GM18868 (cell line): Measurements from ENCODE around the gene ABHD17C.
"Not testable (repeated sequence)": the region's sequence is repeated elsewhere in the genome, so short reads cannot be mapped to it uniquely, and the experiment has no call there.

Experiments used
- ATAC-seq: cut with Tn5 transposase; IDR thresholded peaks from one replicate; pipeline ENCODE4 v1.9.1; 2021; ENCODE audit warnings: mild to moderate bottlenecking, moderate library complexity; ENCODE audit not compliant: unreplicated experiment

Gene ABHD17C

DNA sequence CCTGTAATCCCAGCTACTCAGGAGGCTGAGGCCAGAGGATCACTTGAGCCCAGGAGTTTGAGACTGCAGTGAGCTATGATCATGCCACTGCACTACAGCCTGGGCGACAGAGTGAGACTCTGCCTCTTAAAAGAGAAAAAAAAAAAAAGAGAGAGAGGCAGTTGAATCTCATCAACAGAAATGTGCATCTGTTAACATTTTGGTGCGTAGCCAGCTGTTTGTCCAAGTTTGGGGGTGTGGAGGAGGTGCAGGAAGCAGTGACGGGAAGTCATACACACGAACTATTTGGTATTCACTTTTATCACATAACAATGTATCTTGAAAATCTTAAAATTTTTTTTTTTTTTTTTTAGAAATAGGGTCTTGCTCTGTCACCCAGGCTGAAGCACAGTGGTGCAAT, 65.8 kb downstream of the ABHD17C start:
- ATAC-seq: no peak

DNA sequence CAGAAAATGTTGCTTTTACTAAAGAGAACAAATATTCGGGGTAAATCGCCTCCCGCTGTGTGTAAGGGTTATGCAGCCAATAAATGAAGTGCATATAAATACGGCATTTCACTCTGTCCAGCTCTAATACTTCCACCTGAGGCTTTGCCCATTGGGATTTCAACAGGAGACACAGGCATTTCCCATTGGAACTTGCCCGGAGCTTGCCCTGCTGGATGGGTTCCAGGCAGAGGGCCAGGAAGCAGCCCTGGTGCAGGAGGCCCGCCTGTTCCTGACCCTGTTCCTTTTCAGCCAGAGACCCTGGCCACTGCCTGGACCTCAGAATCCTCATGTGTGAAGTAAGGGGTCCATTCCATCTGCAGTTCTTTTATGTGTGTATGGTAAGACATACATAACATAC, 66.6 kb downstream of the ABHD17C start:
- no peak for ATAC-seq

DNA sequence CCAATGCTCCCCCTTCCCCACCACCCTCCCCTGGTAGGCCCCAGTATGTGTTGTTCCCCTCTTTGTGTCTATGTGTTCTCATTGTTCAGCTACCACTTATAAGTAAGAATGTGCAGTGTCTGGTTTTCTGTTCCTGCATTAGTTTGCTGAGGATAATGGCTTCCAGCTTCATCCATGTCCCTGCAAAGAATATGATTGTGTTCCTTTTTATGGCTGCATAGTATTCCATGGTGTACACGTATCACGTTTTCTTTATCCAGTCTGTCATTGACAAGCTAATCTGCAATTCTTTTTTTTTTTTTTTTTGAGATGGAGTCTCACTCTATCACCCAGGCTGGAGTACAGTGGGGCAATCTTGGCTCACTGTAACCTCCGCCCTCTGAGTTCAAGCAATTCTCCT, 68.1 kb downstream of the ABHD17C start:
- ATAC-seq: not testable (repeated sequence)

DNA sequence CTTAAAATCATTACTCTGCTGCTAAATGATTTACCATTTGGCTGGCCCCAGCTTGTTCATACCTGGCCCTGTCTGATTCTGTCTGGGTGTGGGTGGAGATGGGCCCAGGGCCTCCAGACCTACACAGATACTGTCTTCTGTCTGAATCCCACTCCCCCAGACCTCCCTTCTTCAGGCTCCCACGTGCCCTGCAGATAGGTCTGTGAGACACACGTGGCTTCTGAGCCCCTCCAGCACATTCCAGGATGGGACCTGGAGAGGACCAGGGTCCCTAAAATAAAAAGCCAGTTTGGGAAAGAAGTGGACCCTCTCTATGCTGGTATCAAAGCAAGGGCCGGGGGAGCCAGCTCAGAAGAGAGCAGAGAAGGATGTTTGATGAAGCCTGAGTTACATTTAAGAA, 69.4 kb downstream of the ABHD17C start:
- ATAC-seq: no peak

DNA sequence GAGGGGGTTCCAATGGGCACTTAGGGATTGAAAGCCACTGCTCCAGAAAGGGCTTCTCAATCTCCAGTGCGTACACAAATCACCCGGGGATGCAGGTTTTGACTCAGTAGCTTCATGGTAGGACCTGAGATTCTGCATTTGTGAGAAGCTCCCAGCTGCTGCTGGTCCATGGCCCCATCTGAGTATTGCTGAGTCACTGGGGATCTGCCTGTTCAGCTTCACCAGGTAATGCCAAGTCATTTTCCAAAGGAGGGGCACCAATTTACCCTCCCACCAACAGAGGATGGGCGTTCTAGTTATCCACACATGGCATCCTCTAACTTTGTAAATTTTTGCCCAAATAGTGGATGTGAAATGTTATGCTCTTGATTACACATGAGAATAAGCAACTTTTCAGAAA, 71.2 kb downstream of the ABHD17C start:
- no peak for ATAC-seq

DNA sequence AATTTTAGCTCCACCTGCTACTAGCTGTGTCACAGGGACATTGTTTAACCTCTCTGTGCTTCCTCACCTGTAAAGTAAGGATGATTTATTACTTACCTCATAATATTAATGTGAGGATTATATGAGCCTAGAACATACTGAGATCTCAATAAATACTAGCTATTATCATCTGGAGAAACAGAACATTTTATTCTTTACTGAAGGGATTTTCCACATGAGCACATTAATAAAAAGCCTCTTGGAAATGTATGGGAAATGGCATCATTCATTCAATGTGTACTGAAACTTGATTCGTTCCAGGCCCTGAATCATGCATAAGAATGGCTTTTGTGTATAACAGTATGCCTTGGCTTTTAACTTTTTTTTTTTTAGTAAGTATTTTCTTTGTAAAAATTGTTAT, 73.0 kb downstream of the ABHD17C start:
- no peak for ATAC-seq

DNA sequence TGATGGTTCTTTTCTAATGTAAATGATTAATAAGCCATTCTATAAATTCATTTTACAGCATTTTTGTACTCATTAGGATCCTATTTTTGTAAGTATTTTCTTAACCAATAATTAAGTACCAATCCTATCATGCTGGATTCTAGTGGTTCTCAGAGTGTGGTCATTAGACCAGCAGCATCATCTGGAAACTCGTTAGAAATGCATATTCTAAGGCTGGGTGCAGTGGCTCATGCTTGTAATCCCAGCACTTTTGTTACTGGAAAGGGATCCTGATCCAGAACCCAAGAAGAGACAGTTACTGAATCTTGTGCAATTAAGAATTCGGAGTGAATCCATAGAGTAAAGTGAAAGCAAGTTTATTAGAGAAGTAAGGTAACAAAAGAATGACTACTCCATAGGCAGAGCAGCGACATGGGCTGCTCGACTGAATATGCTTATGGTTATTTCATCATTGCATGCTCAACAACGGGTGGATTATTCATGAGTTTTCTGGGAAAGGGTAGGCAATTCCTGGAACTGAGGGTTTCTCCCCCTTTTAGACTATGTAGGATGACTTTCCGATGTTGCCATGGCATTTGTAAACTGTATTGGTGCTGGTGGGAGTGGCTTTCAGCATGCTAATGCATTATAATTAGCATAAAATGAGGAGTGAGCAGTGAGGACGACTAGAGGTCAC, 74.2 kb downstream of the ABHD17C start:
- no peak for ATAC-seq

DNA sequence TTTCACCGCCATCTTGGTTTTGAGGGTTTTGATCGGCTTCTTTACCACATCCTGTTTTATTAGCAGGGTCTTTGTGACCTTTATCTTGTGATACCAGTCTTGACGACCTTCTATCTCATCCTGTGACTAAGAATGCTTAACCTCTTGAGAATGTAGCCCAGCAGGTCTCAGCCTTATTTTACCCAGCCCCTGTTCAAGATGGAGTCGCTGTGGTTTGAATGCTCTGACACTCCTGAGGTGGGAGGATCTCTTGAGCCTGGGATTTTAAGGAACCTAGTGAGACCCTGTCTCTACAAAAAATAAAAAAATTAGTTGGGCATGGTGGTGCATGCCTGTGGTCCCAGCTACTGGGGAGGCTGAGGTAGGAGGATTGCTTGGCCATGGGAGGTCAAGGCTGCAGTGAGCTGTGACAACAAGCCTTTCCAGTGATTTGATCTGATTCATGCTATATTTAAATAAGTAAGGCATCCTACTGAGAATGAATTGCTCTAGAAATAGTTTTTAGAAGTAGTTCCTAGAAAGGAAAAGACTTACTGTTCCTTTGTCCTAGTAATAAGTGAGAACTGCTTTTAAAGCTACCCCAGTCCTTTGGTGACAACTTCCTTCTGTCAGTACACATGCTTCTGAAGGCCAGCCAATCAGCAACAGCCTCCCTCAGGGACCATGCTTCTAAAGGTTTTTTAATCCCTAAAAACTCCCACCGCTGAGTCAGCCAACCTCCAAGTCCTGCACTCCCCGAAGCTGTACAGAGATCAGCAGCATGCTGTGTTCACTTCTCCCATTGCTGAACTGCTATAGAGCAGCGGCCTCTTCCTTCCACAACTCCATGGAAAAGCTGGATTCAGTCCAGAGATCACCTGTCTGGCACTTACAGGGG, 75.0 kb downstream of the ABHD17C start:
- no peak for ATAC-seq

DNA sequence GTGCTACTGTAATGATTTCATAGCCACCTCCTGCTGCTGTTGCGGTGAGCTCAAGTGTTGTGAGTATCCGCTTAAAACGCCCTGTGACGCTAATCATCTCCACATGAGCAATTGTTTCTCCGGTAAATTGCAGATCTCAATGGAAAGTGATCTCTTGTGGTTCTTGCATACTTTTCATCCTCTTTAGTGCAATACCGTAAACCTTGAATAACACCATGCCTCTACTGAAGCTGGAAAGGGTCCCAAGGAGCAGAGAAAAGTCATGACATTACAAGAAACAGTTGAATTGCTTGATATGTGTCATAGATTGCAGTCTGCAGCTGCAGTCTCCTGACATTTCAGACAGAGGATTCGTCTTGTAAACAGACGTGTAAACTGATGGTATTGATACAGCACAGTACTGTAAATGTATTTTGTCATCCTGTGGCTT, 78.0 kb downstream of the ABHD17C start:
- no peak for ATAC-seq

DNA sequence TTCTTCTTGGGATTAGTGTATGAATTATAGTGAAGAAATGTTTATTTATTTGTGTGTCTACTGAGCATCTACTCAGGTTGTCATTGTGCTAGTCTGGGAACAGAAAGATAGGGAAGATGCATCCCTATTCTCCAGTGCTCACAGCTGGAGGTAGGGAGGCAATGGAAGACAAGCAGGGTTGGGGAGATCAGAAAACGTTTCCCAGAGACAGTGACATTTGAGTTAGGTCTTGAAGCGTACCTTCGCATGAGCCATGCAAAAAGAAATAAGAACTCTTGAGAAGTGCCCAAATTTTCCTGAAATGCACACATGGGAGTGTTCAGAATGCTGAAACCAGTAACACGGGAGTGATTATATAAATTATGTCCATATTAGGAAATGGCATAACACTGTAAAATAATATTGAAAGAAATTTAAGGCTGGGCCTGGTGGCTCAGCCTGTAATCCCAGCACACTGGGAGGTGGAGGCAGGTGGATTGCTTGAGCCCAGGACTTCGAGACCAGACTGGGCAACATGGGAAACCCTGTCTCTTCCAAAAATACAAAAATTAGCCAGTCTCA, 78.8 kb downstream of the ABHD17C start:
- ATAC-seq: no peak

DNA sequence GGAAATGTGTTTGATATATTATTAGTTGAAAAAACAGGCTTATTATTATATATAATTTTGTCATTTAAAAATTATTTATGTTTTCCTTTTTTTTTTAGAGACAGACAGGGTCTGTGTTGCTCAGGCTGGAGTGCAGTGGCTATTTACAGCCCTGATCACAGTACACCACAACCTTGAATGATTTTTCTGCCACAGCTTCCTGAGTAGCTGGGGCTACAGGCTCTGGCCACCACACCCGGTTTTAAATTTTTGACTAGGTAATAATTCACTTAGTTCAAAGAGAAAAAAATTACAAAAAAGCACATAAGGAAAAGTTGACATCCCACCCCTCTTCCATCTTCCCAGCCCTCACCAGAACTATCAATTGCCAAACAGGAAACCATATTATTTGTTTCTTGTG, 79.4 kb downstream of the ABHD17C start:
- ATAC-seq: no peak

DNA sequence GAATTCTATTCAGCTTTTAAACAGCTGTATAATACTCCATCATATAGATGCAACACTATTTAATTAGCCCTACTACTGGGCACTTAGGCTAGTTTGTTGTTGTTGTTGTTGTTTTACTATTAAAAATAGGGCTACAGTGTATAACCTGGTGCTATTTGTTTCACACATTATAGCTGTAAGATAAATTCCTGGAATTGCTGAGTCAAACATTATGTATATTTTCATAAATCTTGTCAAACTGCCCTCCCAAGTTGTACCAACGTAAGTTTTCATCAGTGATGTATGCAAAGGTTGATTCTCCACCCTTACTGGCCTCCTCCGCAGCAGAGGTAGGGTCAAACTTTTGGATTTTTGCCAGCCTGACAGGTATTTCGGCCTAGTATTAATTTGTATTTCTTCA, 80.2 kb downstream of the ABHD17C start:
- no peak for ATAC-seq

DNA sequence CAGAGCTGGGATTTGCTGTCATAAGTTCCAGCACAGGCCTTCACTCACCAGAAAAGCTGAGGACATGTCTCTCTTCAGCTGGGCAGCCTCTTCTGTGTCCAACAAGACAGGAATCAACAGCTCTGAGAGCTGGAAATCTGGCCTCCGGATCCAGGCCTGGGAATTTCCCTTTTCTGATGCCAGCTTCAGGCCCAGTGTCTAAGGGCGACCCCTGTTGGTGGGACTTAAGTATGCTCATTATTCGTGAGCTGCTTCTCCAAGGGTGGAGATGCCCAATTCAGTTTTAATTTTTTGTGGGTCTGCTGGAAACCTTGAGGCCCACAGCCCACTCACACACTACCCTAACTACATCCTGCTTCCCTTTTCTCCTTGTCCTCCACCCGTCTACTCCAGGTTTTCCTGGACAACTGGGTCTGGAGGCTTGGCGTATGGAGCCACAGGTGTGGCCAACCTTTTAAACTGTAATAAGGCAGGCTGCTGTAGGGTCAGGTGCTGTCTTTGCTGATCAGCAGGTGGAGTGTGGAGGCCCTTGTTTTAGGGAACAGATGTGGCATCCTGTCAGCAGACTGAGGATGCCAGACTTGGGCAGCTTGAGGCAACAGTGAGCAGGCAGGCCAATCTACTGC, 81.4 kb downstream of the ABHD17C start:
- no peak for ATAC-seq

DNA sequence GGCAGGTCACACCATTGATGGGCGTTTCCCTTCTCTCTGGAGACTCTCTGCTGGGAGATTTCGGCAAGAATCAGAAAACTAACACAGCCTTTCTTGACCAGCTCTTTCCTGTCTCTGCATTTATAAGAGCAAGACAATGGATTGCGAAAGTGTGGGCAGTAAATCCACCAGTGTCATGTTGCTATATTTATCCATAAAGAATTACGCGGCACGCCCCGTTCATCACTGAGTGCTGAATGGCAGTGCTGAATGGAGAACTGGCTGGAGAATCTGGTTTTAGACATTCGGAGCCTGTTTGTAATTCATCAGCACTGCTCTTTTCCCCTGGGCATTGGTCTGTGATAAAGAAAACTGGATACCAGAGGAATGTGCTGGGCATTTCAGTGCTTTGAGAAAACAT, 82.0 kb downstream of the ABHD17C start:
- ATAC-seq: no peak

DNA sequence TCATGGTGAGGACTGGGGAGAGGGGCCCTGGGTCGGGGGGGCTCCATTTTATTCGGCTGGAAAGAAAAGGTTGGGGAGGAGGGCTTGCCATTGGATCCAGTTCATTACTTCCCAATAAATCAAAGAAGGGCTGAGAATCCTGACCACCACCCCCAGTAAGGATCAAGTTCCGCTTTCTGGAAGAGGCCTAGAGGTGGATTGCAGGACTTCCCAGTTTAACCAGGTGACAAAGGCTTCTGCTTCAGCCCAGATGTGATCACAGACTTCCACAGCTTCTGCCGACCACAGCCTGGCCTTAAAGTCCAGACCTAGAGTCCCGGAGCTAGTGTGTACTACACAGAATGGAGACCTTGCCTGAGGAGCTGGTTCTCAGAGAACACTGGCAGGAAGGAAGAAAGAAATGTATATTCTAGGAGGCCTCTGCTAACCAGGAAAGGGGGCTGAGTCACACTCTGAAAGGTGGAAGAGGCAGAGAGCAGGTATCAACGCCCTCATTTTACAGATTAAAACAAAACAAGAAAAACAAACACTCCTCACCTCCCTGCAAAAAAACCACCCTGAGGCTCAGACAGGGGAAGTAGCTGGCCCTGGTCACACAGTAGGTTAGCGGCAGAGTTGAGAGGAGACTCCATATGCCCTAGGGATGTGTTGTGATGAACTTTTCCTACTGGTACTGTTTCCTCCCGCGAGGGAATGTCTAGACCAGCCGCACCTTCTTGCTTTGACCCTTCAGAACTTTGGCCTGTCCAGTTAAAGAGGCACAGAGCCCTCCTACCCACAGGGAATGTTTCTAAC, 82.9 kb downstream of the ABHD17C start:
- no peak for ATAC-seq

DNA sequence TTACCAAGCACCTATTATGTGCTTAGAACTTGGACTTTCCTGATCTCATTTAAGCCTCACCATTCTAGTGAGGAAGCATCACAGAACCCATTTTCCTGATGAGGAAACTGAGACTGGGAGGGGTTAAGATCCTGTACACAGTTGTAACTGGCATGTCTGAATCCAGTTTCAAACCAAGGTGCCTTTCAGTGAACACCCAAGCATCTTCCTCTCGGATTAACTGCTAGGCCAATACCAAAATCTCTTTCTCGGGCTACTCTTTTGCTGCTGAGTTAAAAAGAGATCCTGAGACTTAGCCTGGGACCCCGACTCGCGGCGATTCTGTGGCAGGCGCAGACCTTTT, 83.5 kb downstream of the ABHD17C start:
- no peak for ATAC-seq

DNA sequence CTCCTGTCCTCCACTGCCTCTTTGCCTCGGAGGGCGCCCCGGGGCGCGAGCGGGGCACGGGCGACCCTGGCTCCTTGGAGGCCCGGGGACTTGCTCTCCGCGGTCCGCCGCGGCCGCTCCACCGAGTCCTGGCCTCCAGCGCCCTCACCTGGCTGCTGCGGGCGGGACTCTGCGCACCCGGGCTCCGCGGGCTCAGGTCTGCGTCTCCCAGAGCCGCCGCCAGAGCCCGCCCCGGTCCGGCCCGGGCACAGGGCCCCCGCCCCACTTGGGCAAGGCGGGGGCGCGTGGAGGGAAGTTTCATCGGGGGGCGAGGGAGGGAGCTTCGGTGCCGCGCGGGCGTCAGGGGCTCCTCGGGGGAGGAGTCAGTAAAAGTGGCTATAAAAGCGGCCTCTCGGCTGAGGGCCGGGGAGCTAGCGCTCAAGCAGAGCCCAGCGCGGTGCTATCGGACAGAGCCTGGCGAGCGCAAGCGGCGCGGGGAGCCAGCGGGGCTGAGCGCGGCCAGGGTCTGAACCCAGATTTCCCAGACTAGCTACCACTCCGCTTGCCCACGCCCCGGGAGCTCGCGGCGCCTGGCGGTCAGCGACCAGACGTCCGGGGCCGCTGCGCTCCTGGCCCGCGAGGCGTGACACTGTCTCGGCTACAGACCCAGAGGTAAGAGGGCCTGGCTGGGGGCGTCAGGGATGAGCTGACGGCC, 84.0 kb downstream of the ABHD17C start, which contains the start of gene CEMIP:
TSS of gene CEMIP (plus strand) at position 407 of the 694 bp plus-strand sequence. CDS start 94,510 bp downstream, outside the sequence.
- no peak for ATAC-seq

DNA sequence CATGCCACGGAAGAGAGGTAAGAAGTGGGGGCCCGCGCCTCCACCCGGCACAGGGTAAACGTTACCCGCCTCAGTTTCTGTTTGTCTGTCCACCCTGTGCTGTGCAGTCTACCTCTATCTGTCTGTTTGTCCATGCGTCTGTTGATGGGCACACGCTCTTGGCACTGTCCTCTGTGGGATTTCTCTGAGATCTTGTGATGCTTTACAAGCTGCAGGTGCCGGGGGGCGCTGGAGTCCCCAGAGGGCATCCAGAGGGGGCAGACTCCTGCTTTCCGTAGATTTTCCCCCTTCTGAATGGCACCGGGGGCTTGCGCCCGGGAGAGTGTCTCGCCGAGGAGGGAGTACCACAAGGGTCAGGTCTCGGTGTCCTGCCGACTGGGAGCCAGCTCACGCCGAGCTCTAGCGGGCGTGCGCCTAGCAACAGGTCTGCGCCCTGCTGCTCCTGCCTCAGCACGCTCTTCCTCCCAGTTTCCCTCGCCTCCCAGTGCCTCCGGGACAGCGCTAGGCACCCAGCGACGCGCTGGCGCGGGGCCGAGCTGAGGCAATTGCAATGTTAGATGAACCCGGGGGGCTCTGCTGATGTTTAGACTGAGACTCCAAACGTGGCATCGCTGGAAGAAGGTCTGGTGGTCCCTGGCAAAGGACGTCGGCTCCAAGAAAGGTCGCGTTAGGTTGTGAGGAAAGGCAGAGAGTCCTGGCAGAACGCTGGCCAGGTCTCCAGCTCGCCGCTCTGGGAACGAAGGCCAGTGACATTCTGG, 84.7 kb downstream of the ABHD17C start:
- no peak for ATAC-seq

DNA sequence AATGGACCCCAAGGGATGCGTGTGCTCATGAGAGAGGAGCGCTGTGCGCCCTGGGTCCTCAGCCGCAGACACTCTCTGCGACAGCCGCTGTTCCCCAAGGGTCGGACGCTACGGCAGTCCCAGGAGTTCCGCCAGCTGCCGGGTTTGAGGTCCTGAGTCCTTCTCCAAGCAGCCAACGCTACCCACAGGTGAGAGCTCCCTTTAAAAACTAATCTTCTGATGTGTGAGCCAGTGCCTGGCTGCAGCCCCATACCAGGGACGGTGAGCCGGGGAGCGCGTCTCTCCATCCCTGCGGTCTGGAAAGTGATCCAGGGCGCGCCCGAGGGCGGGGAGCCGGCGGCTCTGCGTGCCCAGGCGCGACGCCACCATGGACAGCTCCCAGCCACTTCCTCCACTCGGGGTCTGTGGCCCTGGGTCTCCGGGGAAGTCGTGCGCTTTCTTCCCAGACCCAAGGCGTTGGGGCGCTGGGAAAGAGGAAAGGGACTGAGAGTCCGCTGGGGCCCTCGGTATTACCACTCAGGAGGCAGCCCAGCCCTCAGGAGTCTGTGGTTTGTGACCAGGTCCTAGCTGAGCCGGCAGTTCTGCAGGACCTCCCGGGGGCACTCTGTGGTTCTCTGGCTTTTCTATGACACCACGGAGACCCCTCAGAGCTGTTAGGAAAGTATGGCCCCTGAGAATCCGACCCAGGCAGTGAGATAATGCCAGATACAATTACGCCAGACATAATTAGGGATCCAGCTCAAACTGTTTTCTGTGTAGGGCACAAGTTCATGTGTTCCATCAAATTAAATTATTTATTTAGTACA, 85.5 kb downstream of the ABHD17C start:
- ATAC-seq: no peak
